Measurements from ENCODE around the gene MORF4L1.
"Not testable (repeated sequence)": the region's sequence is repeated elsewhere in the genome, so short reads cannot be mapped to it uniquely, and the experiment has no call there.

- not testable (repeated sequence) for TF ChIP-seq CTCF (IDR thresholded peaks at IDR 0.05 in 4 of 5, conservative IDR thresholded peaks at IDR 0.05 in 1 of 5); POLR2A (IDR thresholded peaks at IDR 0.05)
These were observed 25.8 kb upstream of the MORF4L1 start for GRCh38 chr15:78846906-78847305.

Measured in gastrocnemius medialis (tissue), 4 donors.